Measurements from ENCODE around the gene FOXO1. TPM values are rescaled to one million over a fixed set of nuclear protein-coding genes. Genes with fewer than 3 reads are reported as not detected.

The FOXO1 gene
- total and polyA plus RNA-seq, 2 of the 13 experiments (the other 11 are each of a cell fraction or from before 2014, with no cell fraction given), result 8.1 to 13.1 TPM

GRCh38 chr13:40680659-40681323, 14.3 kb upstream of the FOXO1 start (continued):
- TF ChIP-seq HNF1A (IDR thresholded peaks at IDR 0.05; ENCODE audit: low read depth), result no peak
- TF ChIP-seq HNF1A (CRISPR knock-in tag; IDR thresholded peaks at IDR 0.05; ENCODE audit: borderline replicate concordance), result no peak
- no peak for TF ChIP-seq HOMEZ (CRISPR knock-in tag; IDR thresholded peaks at IDR 0.05; ENCODE audit: low read depth)
- no peak for TF ChIP-seq ZC3H13 (CRISPR knock-in tag; IDR thresholded peaks at IDR 0.05)
- no peak for TF ChIP-seq ZNF7 (CRISPR knock-in tag; IDR thresholded peaks at IDR 0.05)
- TF ChIP-seq ZNF326 (CRISPR knock-in tag; IDR thresholded peaks at IDR 0.05; ENCODE audit: borderline replicate concordance), result no peak
- no peak for TF ChIP-seq POLR2G (IDR thresholded peaks at IDR 0.05; ENCODE audit: low read depth, low read length)
- TF ChIP-seq ZNF691 (CRISPR knock-in tag; IDR thresholded peaks at IDR 0.05; ENCODE audit: borderline replicate concordance, low read depth), result no peak
- no peak for TF ChIP-seq ZNF18 (CRISPR knock-in tag; IDR thresholded peaks at IDR 0.05; ENCODE audit: insufficient replicate concordance)
- no peak for TF ChIP-seq CEBPZ (IDR thresholded peaks at IDR 0.05; ENCODE audit: low read length)
- no peak for TF ChIP-seq REST (IDR thresholded peaks at IDR 0.05; ENCODE audit: borderline replicate concordance in 1 of 2, low read depth in 1 of 2, low read length in 2 of 2)
- TF ChIP-seq NR1H2 (CRISPR knock-in tag; IDR thresholded peaks at IDR 0.05; ENCODE audit: borderline replicate concordance, low read depth), result no peak
